HL-60/S4 (cell line): Measurements from ENCODE around the gene MAST4.
"Not testable (repeated sequence)": the region's sequence is repeated elsewhere in the genome, so short reads cannot be mapped to it uniquely, and the experiment has no call there.

Experiments used
- in situ Hi-C: fragments of 300-500 bp; cut with MboI; formaldehyde crosslinking; loops from 2 replicates; pipeline ENCODE4 v1.14.3; 2022; ENCODE audit warnings: low sequenced_read_pairs

The MAST4 gene

DNA sequence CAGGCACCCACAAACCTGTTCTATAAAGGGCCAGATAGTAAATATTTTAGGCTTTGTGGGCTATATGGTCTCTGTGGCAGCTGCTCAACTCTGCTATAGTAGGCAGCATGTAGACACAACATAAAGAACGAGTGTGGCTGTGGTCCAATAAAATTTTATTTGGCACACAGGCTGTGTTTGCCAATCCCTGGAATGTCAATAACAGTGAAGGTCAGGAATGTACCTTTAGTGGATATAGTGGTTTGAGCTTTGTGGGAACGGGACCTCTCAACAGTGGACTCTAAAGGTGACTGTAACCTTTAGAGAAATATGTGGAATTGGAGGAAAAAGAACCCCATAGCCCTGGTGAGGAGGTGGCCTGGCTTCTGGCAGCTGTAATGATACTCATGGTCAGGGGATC lies 145.2 kb downstream of the MAST4 start:
- in situ Hi-C loops: no loop called here

DNA sequence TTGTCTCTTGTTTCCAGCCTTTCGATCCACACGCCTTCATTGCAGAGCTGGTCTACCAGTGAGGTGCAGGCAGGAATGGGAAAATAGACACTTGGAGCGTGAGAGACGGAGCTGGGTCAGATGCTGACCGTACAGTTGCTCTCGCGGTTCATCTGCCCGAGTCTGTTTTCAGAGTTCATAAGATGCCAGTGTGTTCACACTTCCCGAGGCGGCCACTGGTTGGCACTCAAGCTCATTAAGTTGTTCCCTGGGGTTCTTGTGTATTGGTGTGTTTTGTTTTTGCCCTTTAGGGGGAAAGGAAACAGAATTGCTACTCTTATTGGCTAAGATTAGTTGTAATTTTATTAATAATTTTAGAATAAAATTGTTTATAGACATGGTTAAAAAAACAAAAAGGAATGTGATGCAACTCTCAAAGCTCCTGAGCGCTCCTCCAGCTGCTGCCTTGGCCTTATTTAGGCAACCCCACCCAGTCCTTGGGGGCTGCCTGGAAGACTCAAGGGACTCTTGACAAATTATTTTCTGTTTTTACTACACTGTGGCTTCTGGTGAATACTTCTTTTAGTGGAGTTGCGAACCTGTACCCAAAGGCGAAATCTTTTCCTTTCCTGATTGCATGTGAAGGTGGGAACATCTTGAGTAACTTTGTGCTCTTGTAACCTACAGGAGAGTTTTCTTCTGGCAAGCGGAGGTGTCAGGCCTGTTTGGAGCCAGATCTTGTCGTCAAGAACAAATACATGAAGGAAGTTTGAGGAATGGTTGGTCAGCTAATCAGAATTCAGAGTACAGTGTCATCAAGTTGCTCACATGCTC lies 146.1 kb downstream of the MAST4 start:
- in situ Hi-C loops: no loop called here

DNA sequence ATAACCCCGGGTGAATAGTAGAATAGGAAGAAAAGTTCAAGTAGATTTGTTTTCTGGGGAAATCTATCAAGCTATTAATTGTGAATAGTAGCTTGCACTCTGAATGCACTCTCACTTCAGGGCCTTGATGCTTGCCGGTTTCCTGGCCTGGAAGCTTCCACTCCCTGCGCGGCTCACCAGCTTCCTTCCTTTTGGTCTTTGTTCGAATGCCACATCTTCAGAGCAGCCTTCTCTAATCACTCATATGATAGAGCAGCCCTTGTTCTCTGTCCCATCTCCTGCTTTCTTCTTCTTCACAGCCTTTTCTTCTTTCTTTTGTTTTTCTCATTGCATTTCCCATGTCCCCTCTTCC lies 146.7 kb downstream of the MAST4 start:
- in situ Hi-C loops: no loop called here

DNA sequence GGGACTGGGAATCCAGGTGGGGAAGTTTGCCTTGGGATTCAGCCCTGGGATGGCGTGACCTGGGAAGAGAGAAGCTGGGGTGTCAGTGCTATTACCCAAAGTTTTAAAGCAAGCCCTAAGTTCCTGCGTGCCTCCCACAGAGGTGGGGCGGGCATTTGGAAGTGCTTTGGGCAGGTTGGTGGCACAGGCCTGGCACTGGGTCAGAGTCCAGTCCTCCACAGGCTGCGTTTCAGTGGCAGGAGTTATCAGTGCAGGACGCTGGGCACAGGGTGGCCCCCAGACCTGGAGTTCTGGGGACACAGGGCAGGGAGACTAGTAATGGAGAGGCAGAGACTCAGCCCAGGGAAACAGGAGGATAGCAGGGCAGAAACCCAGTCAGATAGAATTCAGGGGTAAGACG lies 147.2 kb downstream of the MAST4 start:
- in situ Hi-C loops: no loop called here

DNA sequence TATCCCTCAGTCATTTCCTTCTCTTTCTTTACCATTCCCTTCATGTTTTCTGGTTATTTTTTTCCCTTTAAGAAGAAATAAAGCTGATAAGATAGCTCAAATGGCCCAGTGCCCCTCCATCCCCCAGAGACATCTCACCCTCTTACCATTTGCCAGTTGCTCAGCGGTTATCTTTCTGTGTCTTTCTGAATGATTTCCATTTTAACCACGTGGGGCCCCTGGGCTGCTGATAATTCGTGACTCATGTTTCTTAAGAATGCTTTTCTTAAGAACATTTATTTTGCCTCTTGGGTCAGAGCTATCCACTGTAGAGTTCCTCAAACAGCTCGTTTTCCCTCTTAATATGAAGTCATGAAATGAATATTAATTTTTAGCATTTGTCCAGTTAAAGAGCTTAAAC lies 147.8 kb downstream of the MAST4 start:
- in situ Hi-C loops: no loop called here

DNA sequence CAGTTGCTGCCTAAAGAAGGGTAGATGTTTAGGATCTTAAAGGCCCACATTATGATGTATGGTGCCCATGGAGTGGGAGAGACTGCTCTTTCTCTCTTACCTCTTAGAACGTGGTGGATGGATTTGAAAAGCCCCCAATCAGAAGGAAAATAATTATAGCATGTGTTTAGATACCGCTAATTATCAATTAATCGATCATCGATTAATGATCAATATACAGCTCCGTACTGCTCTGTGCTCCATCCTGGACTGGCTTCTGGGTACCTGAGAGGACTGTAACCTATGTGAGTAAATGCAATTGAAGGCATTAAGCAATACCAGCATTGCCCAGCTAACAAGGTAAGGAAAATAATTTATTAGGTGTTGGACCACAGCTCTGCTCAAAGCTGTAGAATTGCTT lies 149.1 kb downstream of the MAST4 start:
- in situ Hi-C loops: no loop called here

DNA sequence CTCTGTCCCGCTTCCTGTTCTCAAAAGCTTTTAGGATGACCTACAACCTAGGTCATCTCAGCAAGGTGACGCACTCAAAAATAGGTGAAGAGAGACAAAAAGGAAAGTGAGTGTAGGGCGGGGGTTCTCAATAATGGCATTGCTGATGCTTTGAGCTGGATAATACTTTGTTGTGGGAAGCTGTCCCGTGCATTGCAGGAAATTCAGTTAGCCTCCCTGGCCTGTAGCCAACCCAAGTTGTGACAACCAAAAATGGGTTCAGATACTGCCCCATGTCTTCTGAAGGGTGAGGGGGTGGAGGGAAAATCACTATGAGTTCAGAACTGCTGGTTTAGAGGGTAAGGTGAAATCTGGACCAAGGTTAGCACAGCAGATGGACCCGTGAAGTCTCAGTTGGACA lies 151.4 kb downstream of the MAST4 start:
- in situ Hi-C loops: no loop called here

DNA sequence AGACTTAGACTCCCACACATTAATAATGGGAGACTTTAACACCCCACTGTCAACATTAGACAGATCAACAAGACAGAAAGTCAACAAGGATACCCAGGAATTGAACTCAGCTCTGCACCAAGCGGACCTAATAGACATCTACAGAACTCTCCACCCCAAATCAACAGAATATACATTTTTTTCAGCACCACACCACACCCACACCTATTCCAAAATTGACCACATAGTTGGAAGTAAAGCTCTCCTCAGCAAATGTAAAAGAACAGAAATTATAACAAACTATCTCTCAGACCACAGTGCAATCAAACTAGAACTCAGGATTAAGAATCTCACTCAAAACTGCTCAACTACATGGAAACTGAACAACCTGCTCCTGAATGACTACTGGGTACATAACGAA lies 156.5 kb downstream of the MAST4 start:
- in situ Hi-C loops: not testable (repeated sequence)

DNA sequence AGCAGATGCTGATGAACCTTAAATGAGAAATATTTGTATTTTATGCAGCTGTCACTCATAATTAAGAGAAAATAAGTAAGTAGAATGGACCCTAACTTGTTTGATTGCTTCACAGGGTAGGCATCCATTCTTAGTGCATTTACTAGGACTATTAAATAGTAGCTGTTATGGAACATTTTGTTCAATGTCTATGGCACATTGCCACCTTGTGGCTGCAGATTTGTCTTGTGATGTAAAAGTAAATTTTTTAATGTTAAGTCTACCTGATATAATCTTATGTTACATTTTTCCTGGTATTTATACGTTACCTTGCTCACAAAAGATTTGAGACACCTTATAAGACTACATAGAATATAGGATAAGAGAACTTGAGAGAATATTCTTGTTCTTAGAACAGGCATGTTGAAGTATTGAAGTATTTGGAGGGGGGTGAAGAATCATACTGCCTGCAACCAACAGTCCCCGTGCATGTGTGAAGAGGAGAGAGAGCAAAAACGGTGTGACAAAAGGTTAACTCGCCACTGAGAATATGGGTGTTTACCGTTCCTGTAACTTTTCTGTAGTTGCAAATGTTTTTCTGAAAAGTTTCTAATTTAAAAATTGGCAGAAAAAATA lies 161.1 kb downstream of the MAST4 start:
- in situ Hi-C loops: no loop called here

DNA sequence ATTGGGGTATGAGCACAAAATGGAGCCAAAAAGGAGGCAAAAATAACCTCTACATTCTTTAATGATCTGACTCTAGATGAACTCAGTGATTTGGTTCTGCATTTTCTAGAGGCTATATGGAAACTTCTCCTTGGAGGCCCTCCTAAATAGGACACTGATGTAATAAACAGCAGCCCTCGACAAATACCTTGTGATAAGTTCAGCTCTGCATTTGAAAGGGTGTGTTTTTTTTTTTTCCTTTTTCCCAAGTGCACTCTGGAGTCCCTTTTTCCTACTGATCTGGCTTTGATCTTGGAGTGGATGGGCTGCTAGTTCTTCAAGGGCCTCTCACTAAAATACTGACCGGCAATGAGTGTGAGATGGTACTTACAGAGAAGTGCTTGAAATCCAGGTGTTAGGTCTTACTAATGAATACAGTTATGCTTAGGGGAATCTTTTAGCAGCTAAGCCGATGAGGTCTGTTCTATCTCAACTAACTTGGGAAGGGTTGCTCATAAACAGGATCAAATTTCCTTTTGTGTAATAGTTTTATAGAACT lies 161.7 kb downstream of the MAST4 start:
- in situ Hi-C loops: no loop called here

DNA sequence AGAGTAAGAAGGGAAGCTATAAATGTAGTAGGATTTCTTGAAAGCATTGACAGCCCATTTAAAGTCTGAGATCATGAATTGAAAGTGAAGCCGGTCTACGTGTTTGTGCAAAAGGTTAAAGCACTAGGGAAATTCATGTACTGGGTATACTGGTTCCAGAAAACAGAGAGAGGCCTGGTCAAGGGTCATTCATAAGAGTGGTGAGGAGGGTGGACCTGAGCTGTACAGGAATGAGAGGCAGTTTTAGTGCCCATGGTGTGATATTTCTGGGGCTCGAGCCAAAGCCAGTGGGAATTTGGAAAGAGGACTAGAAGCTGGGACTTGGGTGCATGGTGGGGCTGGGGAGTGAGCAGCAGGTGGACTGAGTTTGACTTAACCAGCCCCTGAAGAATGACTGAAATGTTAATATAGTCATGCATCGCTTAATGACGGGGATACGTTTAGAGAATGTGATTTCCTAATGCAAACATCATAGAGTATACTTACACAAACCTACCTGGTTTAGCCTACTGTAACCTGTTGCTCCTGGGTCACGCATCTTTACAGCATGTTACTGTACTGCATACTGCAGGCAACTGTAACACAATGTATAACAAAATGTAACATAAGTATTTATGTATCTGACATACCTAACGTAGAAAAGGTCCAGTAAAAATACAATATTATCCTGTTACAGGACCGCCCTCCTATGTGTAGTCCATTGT lies 173.0 kb downstream of the MAST4 start:
- in situ Hi-C loops: no loop called here

DNA sequence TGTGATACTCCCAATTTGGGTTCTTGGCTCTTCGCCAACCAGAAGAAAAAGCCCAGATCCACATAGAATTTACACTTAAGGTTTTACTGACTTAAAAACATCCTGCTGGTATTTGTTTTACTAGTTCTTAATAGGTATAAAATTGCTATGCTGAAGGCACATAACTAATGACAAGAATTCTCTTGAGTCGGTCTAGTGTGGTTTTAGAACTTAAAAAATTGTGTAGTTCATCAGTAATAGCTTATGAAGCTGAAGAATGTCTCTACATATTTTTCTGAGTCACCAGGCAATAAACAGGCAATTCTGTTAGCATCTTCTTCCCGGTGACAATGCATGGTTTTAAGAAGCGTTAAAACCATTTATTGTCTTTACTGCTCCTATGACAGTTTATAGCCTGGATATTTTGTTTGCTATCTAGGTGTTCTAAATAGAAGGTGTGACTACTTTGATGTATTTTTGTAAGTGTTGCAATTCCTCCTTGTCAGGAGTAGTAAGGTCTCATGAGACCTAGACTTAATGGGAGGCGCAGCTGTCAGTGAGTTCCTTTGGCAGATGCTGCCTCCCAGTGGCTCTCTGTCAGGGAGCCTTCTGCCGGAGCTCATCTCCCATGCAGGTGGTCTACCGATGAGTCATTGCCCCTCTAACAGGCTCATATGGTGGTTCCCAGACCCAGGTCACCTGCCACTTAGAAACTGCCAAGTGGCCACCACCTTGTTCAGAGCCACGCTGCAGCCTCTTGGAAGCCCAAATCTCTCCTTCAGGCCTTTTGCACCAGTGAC lies 173.8 kb downstream of the MAST4 start:
- in situ Hi-C loops: no loop called here

DNA sequence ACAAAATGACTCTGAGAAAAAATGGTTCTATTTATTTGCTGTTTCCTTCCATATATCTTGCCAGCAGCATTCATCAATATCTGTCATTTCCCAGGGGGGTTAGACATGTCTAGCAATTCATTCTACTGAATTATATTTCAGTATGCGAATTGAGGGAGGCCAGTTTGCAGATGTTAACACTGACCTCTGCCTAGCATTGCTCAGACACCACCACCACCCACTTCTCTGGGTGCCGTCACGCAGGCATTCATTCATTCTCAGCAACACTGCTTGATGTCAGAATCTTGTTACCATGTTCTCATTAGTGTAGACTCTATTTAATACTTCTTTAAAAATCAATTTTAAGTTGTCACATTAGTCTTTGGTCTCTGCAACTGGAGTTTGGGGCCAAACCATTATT lies 181.7 kb downstream of the MAST4 start:
- in situ Hi-C loops: no loop called here

DNA sequence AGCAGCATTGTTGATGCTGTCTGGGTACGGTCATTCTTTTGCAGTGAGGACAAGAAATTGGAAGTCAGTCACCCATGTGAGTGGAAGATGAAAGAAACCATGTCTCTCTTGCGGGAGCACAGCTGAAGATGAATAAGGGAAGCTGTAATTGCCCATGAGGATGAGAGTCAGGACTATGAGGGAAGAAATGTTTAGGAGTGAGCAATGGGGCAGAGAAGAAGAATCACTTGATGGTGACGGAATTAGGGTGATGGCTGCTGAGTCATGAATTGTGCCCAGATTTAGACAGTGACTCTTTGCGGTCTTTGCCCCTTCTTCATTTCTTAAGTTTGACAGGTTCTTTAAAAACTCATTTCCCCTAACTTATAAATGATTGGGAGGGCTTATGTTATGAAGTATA lies 183.3 kb downstream of the MAST4 start:
- in situ Hi-C loops: no loop called here

DNA sequence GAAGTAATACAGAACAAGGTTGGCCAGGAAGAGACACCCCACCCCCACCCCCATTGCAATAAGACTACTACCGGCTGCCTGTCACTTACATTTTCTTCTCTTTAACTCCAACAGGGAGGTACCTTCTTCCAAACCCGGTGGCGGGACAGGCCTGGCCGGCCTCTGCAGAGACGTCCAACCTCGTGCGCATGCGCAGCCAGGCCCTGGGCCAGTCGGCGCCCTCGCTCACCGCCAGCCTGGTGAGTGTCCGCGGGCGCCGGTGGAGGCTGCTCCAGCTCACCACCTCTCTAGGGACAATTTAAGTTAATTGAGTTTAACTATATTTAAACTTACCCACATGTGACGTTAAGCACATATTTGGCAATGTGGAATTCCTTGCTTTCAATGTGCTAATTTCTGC lies 192.4 kb downstream of the MAST4 start:
- in situ Hi-C loops: no loop called here

DNA sequence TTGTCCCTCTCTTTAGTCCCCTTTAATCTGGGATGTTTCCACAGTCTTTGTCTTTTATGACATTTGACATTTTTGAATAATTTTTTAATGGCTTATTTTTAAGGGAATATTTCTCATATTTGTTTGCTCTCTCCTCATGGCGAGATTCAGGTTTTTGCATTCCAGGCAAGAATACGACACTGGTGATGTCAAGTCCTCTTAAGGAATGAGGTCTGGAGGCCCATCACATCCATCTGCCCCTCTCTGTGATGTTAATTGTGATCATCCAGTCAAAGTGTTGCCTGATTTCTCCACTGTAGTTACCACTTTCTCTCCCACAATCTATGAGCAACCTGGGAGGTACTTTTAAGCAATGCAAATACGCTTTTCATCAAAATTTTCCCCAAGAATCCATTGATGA lies 193.2 kb downstream of the MAST4 start:
- in situ Hi-C loops: no loop called here

DNA sequence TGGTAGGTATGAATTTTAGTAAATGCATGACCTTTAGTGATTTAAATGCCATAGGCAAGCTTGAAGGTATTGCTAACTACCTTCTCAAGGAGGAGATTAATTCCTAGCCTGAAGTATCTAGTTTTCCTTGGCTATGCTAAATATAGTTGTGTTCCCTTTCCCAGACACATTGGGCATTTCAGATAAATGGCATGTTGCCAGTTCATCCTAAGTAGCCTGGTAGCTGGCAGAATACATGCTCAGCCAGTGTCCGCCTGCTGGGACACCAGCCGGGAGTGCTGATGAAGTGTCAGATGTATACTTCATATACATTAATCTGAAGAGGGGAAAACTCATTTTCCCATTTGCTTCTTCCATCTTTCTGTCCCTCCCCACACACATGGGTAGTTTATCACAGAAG lies 196.9 kb downstream of the MAST4 start:
- in situ Hi-C loops: no loop called here

DNA sequence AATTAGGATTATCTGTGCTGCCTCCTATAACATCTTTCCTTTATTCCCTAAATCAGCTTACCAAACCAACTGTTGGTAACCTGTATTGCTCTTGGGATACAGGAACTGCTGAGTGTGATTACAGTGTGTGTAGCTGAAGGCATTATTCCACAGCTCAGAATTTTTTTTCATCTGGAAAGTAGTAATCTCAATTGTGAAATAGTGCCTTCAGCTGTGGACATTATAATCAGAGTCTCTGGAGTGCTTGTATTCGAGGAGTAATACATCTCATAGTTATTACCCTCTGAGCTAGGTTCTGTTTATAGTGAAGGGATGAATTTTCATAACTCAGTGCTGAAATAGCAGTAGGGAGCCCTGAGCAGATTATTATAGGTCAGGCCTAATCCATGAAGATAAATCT lies 199.5 kb downstream of the MAST4 start:
- in situ Hi-C loops: no loop called here

DNA sequence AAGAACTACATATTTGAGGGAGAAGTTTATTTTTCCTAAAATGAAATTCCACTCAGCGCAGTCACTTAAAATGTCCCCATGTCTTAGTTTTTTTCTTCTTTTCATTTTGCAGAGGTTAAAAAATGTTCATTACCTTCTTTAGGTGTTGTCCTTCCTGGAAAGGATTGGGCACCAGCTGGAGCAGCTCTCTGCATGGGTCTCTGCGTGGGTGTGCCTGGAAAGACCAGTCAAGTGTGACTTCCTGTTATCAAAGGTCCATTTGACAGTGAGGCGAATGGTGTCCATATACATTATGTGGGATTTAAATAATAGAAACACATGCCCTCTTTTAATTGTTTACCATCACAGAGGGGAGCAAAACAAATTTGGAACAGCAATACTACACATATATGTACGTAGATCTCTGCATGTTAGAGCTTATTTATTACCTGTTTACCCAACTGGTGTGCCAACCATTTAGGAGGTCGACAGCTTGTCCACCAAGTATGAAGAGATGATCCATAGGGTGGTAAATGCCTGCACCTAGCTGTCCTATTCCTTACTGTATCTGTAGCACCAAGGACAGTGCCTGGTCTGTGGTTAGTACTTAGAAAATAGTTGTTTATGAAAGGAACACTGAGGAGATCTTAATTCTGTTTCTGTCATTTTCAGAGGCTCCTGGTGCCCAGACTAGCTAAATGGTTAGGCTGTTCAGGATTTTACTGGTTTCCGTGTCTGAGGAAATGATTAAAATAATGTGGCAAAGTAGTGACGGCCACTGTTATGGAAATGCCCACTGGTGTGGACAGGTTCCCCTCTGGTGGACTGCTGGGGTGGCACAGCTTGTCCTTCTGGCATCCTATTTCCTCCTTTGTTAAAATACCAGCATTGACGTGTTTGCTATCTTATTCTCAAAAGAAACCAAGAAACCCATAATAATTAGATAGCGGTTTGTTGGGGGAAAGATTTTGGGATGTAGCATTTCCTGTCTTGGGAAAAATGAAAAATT lies 200.4 kb downstream of the MAST4 start:
- in situ Hi-C loops: no loop called here

DNA sequence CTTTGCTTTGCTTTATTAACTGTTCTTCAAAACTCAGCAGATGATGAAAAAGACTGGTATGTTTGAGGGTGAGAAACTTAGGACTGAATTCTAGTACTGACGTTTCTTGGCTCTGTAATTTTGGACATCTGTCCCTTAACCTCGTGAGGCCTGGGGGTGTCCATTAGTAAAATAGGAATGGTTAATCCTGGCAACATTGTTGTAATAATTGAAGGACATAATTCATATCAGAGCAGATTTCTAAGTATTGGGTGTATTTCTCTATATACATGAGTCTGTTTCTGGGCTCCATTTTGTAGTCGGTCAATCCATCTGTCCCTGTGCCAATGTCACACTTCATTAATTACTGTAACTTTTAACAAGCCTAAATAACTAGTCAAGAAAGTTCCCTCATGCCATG lies 206.7 kb downstream of the MAST4 start:
- in situ Hi-C loops: no loop called here
